ENCODE measurements around the gene NPHP4.

Gene NPHP4

GRCh38 chr1:5861871-5862825 is 130.1 kb downstream of the NPHP4 start:
- Histone ChIP-seq H3K9me3 (ENCODE audit: low read depth, low read length) (no peaks in the 10 kb centered on the region), H3K9ac (ENCODE audit: insufficient read length) (no peak overlapping the region), H3K36me3 (ENCODE audit: insufficient read depth, low read length) (no peaks in the 10 kb centered on the region), H3K27ac (no peak overlapping the region), H3K4me3 (no peak overlapping the region)
- no peak for DNase-seq (ENCODE audit: low read depth, low spot score)
- TF ChIP-seq POLR2AphosphoS5 (IDR thresholded peaks at IDR 0.05; ENCODE audit: borderline replicate concordance, low read depth, low read length), result no peak
- TF ChIP-seq EZH2 (IDR thresholded peaks at IDR 0.05), result no peak
- no peak for TF ChIP-seq FOXP2 (optimal IDR thresholded peaks at IDR 0.05; ENCODE audit: control extremely low read depth, extremely low read length, insufficient read depth)

GRCh38 chr1:5860277-5860676 is 131.9 kb downstream of the NPHP4 start:
- no peak for TF ChIP-seq FOXP2 (optimal IDR thresholded peaks at IDR 0.05; ENCODE audit: control extremely low read depth, extremely low read length, insufficient read depth)
- no peak for TF ChIP-seq EZH2 (IDR thresholded peaks at IDR 0.05)
- no peak for TF ChIP-seq POLR2AphosphoS5 (IDR thresholded peaks at IDR 0.05; ENCODE audit: borderline replicate concordance, low read depth, low read length)
- DNase-seq (ENCODE audit: low read depth, low spot score), result no peak

GRCh38 chr1:5859766-5860165 is 132.5 kb downstream of the NPHP4 start:
- DNase-seq (ENCODE audit: low read depth, low spot score), result no peak
- Histone ChIP-seq H3K4me3 (no peak overlapping the region), H3K27ac (no peak overlapping the region), H3K36me3 (ENCODE audit: insufficient read depth, low read length) (no peaks in the 10 kb centered on the region), H3K9ac (ENCODE audit: insufficient read length) (no peak overlapping the region), H3K9me3 (ENCODE audit: low read depth, low read length) (no peaks in the 10 kb centered on the region)
- TF ChIP-seq FOXP2 (optimal IDR thresholded peaks at IDR 0.05; ENCODE audit: control extremely low read depth, extremely low read length, insufficient read depth), result no peak
- TF ChIP-seq EZH2 (IDR thresholded peaks at IDR 0.05), result no peak

More at GRCh38 chr1:5860277-5860676, 131.9 kb downstream of the NPHP4 start:
- H3K9me3 ChIP-seq (ENCODE audit: low read depth, low read length), result no peaks in the 10 kb centered on the region
- no peak overlapping the region for H3K27ac ChIP-seq
- no peaks in the 10 kb centered on the region for H3K36me3 ChIP-seq (ENCODE audit: insufficient read depth, low read length)
- no peak overlapping the region for H3K9ac ChIP-seq (ENCODE audit: insufficient read length)
- no peak overlapping the region for H3K4me3 ChIP-seq

GRCh38 chr1:5858844-5859407 is 133.3 kb downstream of the NPHP4 start:
- DNase-seq (ENCODE audit: low read depth, low spot score), result no peak
- TF ChIP-seq POLR2AphosphoS5 (IDR thresholded peaks at IDR 0.05; ENCODE audit: borderline replicate concordance, low read depth, low read length) (no peak), FOXP2 (optimal IDR thresholded peaks at IDR 0.05; ENCODE audit: control extremely low read depth, extremely low read length, insufficient read depth) (no peak), EZH2 (IDR thresholded peaks at IDR 0.05) (no peak)
- H3K36me3 ChIP-seq (ENCODE audit: insufficient read depth, low read length), result no peaks in the 10 kb centered on the region

GRCh38 chr1:5858246-5858645 is 134.0 kb downstream of the NPHP4 start:
- TF ChIP-seq EZH2 (IDR thresholded peaks at IDR 0.05) (no peak), FOXP2 (optimal IDR thresholded peaks at IDR 0.05; ENCODE audit: control extremely low read depth, extremely low read length, insufficient read depth) (no peak), POLR2AphosphoS5 (IDR thresholded peaks at IDR 0.05; ENCODE audit: borderline replicate concordance, low read depth, low read length) (no peak)
- Histone ChIP-seq H3K9me3 (ENCODE audit: low read depth, low read length) (no peaks in the 10 kb centered on the region), H3K9ac (ENCODE audit: insufficient read length) (no peak overlapping the region), H3K4me3 (no peak overlapping the region), H3K36me3 (ENCODE audit: insufficient read depth, low read length) (no peaks in the 10 kb centered on the region), H3K27ac (no peak overlapping the region)
- DNase-seq (ENCODE audit: low read depth, low spot score), result no peak

More at GRCh38 chr1:5858844-5859407, 133.3 kb downstream of the NPHP4 start:
- Histone ChIP-seq H3K27ac (no peak overlapping the region), H3K9ac (ENCODE audit: insufficient read length) (no peak overlapping the region), H3K9me3 (ENCODE audit: low read depth, low read length) (no peaks in the 10 kb centered on the region), H3K4me3 (no peak overlapping the region)

GRCh38 chr1:5857508-5858090 is 134.6 kb downstream of the NPHP4 start:
- no peak overlapping the region for H3K9ac ChIP-seq (ENCODE audit: insufficient read length)
- no peaks in the 10 kb centered on the region for H3K36me3 ChIP-seq (ENCODE audit: insufficient read depth, low read length)
- H3K4me3 ChIP-seq, result no peak overlapping the region
- no peaks in the 10 kb centered on the region for H3K9me3 ChIP-seq (ENCODE audit: low read depth, low read length)
- DNase-seq (ENCODE audit: low read depth, low spot score), result no peak
- no peak for TF ChIP-seq EZH2 (IDR thresholded peaks at IDR 0.05)
- H3K27ac ChIP-seq, result no peak overlapping the region

GRCh38 chr1:5857011-5857410 is 135.2 kb downstream of the NPHP4 start:
- no peaks in the 10 kb centered on the region for H3K36me3 ChIP-seq (ENCODE audit: insufficient read depth, low read length)
- no peak overlapping the region for H3K27ac ChIP-seq
- no peak overlapping the region for H3K9ac ChIP-seq (ENCODE audit: insufficient read length)
- H3K4me3 ChIP-seq, result no peak overlapping the region
- DNase-seq (ENCODE audit: low read depth, low spot score), result no peak
- H3K9me3 ChIP-seq (ENCODE audit: low read depth, low read length), result no peaks in the 10 kb centered on the region
- TF ChIP-seq EZH2 (IDR thresholded peaks at IDR 0.05) (no peak), POLR2AphosphoS5 (IDR thresholded peaks at IDR 0.05; ENCODE audit: borderline replicate concordance, low read depth, low read length) (no peak), FOXP2 (optimal IDR thresholded peaks at IDR 0.05; ENCODE audit: control extremely low read depth, extremely low read length, insufficient read depth) (no peak)

GRCh38 chr1:5856246-5856815 is 135.9 kb downstream of the NPHP4 start:
- no peak for DNase-seq (ENCODE audit: low read depth, low spot score)
- Histone ChIP-seq H3K36me3 (ENCODE audit: insufficient read depth, low read length) (no peaks in the 10 kb centered on the region), H3K27ac (no peak overlapping the region), H3K9ac (ENCODE audit: insufficient read length) (no peak overlapping the region), H3K4me3 (no peak overlapping the region), H3K9me3 (ENCODE audit: low read depth, low read length) (no peaks in the 10 kb centered on the region)
- TF ChIP-seq EZH2 (IDR thresholded peaks at IDR 0.05) (no peak), FOXP2 (optimal IDR thresholded peaks at IDR 0.05; ENCODE audit: control extremely low read depth, extremely low read length, insufficient read depth) (no peak), POLR2AphosphoS5 (IDR thresholded peaks at IDR 0.05; ENCODE audit: borderline replicate concordance, low read depth, low read length) (no peak)

Measured in SK-N-MC (cell line).